Activated naive CD4-positive, alpha-beta T cell treated with anti-CD3 and anti-CD28 coated beads for 36 hours (primary cell): Measurements from ENCODE around the gene FBLIM1. TPM values are rescaled to one million over a fixed set of nuclear protein-coding genes. Genes with fewer than 3 reads are reported as not detected.

Experiments
- CTCF ChIA-PET: fragments of 350-600 bp; sonication (Branson Sonifier 250); formaldehyde crosslinking; loops from one replicate; lab custom pipeline; 2021; ENCODE audit warnings: antibody characterized with exemption; lab: Charles Lee
- DNase-seq: peaks from one replicate; pipeline ENCODE4 v3.0.0-alpha.2; 2020
- H3K27ac Mint-ChIP-seq: one replicate; pipeline ENCODE4 v1.8.0; 2021; ENCODE audit warnings: mild to moderate bottlenecking, mixed read lengths
- H3K27me3 Mint-ChIP-seq: one replicate; pipeline ENCODE4 v1.8.0; 2021; ENCODE audit warnings: low read depth, mixed read lengths
- H3K36me3 Mint-ChIP-seq: one replicate; pipeline ENCODE4 v1.8.0; 2021; ENCODE audit warnings: low read depth, mixed read lengths
- H3K4me1 Mint-ChIP-seq: one replicate; pipeline ENCODE4 v1.8.0; 2021; ENCODE audit warnings: low read depth, mixed read lengths
- H3K4me3 Mint-ChIP-seq: one replicate; pipeline ENCODE4 v1.8.0; 2021; ENCODE audit warnings: mild to moderate bottlenecking, moderate library complexity, mixed read lengths
- H3K9me3 Mint-ChIP-seq: one replicate; pipeline ENCODE4 v1.8.0; 2021; ENCODE audit warnings: mixed read lengths
- intact Hi-C: fragments of 100-400 bp; cut with micrococcal nuclease; formaldehyde crosslinking; loops from one replicate; pipeline ENCODE4 v1.15.1; 2023
- total RNA-seq, 2 experiments: library from RNA; stranded (reverse); gene quantifications; one replicate each; pipeline ENCODE4 v1.2.3, GENCODE V29; 2021

Gene FBLIM1
- total RNA-seq, 2 experiments from 2014 or later = not detected

DNA sequence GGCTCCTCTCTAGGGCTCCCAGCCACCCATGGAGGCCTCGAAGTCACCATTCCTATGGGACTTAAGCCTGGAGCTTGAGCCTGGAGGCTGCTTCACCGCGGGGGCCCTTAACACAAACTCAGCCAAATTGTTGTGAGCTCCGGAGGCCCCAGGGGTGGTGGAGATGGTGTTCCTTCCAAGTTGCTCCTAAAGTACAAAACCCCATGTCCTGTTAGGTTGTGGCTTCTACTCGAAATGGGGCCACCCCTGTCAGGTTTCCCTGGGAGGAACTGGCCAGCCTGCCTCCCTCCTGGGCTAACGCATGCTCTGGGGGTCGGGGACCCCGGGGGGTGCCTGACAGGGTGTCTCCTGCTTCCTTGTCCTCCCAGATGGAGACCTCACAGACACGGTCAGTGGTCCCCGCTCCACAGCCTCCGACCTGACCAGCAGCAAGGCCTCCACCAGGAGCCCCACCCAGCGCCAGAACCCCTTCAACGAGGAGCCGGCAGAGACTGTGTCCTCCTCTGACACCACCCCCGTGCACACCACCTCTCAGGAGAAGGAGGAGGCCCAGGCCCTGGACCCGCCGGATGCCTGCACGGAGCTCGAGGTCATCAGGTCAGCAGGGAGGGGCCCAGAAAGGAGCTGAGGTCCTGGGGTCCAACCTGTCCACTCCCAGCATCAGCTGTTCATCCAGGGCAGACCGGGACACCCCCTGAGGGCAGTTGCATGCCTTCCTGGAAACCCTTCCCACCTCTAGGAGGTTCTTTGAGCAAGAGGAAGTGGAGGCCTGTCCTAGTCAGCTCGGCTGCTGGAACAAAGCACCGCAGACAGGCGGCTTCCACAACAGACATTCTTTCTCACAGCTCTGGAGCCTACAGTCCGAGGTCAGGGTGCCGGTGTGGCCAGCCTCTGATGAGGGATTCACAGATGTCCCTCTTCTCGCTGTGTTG is 33.4 kb upstream of the FBLIM1 start:
- no peak for DNase-seq
- no peak overlapping the region for H3K4me3 Mint-ChIP-seq
- no peaks in the 10 kb centered on the region for H3K9me3 Mint-ChIP-seq
- CTCF ChIA-PET = no interaction called here
- peaks cover 8% of the 10 kb centered on the region for H3K36me3 Mint-ChIP-seq
- intact Hi-C loops = no loop called here
- H3K4me1 Mint-ChIP-seq = no peaks in the 10 kb centered on the region
- H3K27me3 Mint-ChIP-seq = no peaks in the 10 kb centered on the region
- H3K27ac Mint-ChIP-seq = no peak overlapping the region

DNA sequence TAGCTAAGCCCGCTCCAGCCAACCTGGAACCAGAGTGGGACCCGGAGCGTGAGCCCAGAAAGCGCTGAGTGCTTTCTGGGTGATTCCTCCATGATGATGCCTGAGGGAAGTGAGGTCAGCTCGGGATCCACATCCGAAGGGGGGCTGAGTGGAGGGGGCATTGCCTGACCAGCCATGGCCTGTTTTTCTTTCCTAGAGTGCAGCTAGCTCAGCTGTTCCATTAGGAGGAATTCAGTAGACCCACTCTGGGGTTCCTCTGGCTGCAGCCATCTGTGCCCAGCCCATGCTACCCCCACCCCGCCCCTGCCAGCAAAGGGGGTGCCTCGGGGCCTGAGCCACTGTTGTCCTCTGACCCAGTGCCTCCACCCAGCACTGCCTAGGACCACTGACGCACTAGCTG is 32.1 kb upstream of the FBLIM1 start:
- H3K9me3 Mint-ChIP-seq = no peaks in the 10 kb centered on the region
- H3K27me3 Mint-ChIP-seq = no peaks in the 10 kb centered on the region
- no peaks in the 10 kb centered on the region for H3K4me1 Mint-ChIP-seq
- no peak overlapping the region for H3K4me3 Mint-ChIP-seq
- intact Hi-C loops = no loop called here
- peaks cover 6% of the 10 kb centered on the region for H3K36me3 Mint-ChIP-seq
- no peak overlapping the region for H3K27ac Mint-ChIP-seq
- DNase-seq = no peak
- CTCF ChIA-PET = no interaction called here

DNA sequence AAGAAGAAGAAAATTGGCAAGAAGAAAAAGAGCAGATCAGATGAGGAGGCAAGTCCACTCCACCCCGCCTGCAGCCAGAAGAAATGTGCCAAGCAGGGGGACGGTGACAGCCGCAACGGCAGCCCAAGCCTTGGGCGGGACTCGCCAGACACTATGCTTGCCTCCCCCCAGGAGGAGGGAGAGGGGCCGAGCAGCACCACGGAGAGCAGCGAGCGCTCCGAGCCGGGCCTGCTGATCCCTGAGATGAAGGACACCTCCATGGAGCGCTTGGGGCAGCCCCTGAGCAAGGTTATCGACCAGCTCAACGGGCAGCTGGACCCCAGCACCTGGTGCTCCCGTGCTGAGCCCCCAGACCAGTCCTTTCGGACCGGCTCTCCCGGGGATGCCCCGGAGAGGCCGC is 31.6 kb upstream of the FBLIM1 start:
- intact Hi-C loops = no loop called here
- peaks cover 6% of the 10 kb centered on the region for H3K36me3 Mint-ChIP-seq
- H3K4me1 Mint-ChIP-seq = no peaks in the 10 kb centered on the region
- no peak for DNase-seq
- no peaks in the 10 kb centered on the region for H3K27me3 Mint-ChIP-seq
- CTCF ChIA-PET = no interaction called here
- no peaks in the 10 kb centered on the region for H3K9me3 Mint-ChIP-seq
- no peak overlapping the region for H3K4me3 Mint-ChIP-seq
- no peak overlapping the region for H3K27ac Mint-ChIP-seq

DNA sequence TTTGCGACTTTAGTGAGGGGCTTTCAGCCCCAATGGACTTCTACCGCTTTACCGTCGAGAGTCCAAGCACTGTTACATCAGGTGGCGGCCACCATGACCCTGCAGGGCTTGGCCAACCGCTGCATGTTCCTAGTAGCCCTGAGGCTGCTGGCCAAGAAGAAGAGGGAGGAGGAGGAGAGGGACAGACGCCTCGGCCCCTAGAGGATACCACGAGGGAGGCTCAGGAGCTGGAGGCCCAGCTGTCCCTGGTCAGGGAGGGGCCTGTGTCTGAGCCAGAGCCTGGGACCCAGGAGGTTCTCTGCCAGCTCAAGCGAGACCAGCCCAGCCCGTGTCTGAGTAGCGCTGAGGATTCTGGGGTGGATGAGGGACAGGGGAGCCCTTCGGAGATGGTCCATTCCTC is 31.2 kb upstream of the FBLIM1 start:
- intact Hi-C loops = no loop called here
- no peaks in the 10 kb centered on the region for H3K9me3 Mint-ChIP-seq
- H3K27me3 Mint-ChIP-seq = no peaks in the 10 kb centered on the region
- H3K27ac Mint-ChIP-seq = no peak overlapping the region
- peaks cover 9% of the 10 kb centered on the region for H3K36me3 Mint-ChIP-seq
- no peak overlapping the region for H3K4me3 Mint-ChIP-seq
- CTCF ChIA-PET = no interaction called here
- no peak for DNase-seq
- no peaks in the 10 kb centered on the region for H3K4me1 Mint-ChIP-seq

DNA sequence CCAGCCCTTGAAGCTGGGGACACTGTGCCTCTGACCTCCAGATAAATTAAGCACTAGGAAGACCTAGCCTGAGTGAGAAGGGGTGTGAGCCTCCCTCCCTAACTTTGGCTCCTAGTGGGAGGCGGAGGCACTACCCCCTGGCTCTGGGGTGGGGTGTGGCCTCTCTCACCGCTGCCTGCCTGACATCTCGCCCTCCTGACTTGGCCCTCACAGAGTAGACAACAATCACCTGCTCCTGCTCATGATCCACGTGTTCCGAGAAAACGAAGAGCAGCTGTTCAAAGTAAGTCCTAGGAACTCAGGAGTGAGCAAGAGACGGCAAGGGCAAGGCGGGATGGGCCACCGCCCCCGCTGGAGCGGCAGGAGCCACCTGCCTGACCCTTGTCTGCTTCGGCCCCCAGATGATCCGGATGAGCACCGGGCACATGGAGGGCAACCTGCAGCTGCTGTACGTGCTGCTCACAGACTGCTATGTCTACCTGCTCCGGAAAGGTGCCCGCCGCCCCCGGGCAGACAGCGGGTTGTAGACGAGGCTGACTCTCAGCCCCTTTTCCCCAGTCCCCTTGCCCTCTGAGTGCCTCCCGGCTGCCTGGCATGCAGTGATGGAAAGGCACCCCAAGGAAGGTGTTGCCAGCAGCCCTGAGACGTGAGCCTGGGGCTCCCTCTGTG is 30.6 kb upstream of the FBLIM1 start:
- Mint-ChIP-seq H3K27me3 (no peaks in the 10 kb centered on the region), H3K27ac (no peak overlapping the region), H3K36me3 (peaks cover 9% of the 10 kb centered on the region), H3K9me3 (no peaks in the 10 kb centered on the region), H3K4me3 (no peak overlapping the region), H3K4me1 (no peaks in the 10 kb centered on the region)
- CTCF ChIA-PET = no interaction called here
- intact Hi-C loops = no loop called here
- no peak for DNase-seq

DNA sequence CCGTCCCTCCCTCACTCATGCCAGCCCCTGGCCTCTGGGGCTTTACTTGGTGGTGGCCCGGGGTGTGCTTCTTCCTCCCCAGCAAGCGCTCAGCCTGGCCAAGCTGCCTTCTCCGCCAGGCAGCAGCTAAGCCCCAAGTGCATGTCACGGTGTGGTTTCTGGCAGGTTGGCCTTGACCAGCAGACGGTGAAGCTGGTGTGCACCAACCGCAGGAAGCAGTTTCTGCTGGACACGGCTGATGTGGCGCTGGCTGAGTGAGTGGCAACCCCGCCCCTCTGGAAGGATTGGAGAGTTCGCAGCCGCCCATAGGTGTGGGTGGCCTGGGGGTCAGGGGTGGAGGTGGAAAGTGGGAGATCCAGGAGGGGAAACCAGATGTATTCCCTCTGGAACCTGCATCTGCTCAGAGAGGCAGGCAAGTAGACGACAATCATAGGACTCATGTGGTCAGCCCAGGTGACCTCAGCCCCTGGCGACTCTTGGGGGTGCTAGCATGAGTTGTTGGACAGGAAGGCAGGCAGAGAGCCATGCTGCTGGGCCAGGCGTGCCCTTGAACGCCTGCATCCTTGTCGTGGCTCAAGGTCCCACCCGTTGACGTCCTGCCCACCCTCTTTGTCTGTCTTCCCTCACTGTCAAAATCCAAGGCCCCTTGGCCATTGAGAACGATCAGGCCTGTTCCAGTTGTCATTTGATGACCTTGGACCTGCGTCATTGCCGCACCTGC is 29.5 kb upstream of the FBLIM1 start:
- no peaks in the 10 kb centered on the region for H3K27me3 Mint-ChIP-seq
- H3K36me3 Mint-ChIP-seq = peaks cover 9% of the 10 kb centered on the region
- CTCF ChIA-PET = no interaction called here
- H3K9me3 Mint-ChIP-seq = no peaks in the 10 kb centered on the region
- H3K4me3 Mint-ChIP-seq = no peak overlapping the region
- no peak for DNase-seq
- no peaks in the 10 kb centered on the region for H3K4me1 Mint-ChIP-seq
- no peak overlapping the region for H3K27ac Mint-ChIP-seq
- intact Hi-C loops = no loop called here

DNA sequence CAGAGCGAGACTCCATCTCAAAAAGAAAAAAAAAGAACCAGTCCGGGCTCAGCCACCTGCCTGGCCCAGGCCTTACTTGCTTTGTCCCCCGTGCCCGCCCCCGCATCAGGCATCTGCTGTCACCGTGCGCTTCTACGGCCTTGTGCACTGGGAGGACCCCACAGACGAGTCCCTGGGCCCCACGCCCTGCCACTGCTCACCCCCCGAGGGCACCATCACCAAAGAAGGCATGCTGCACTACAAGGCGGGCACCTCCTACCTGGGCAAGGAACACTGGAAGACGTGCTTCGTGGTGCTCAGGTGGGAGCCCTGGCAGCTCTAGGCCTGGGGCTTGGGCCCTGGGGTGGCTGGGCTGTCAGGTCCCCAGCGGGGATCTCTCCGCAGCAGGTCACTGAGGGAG is 28.2 kb upstream of the FBLIM1 start:
- intact Hi-C loops = no loop called here
- H3K4me3 Mint-ChIP-seq = no peak overlapping the region
- no peaks in the 10 kb centered on the region for H3K9me3 Mint-ChIP-seq
- no peaks in the 10 kb centered on the region for H3K4me1 Mint-ChIP-seq
- H3K27me3 Mint-ChIP-seq = no peaks in the 10 kb centered on the region
- CTCF ChIA-PET = no interaction called here
- peaks cover 7% of the 10 kb centered on the region for H3K36me3 Mint-ChIP-seq
- no peak for DNase-seq
- H3K27ac Mint-ChIP-seq = no peak overlapping the region

DNA sequence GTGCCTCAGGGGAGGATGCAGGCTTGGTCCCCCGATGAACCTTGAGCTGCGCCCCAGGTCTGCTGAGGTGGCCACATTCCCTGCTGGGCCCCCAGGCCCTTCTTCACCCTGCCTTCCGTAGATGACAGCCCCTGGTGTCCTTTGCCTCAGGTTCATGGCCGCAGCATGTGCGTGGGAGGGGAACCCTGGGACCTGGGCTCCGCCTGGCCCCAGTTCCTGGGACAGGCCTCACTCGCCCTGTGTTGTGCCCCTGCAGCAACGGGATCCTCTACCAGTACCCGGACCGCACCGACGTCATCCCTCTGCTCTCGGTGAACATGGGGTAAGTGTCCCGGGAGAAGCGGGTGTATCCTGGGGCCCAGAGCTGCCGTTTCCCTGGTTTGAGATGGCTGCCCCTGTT is 27.7 kb upstream of the FBLIM1 start:
- CTCF ChIA-PET = no interaction called here
- DNase-seq = no peak
- no peaks in the 10 kb centered on the region for H3K4me1 Mint-ChIP-seq
- peaks cover 7% of the 10 kb centered on the region for H3K36me3 Mint-ChIP-seq
- no peak overlapping the region for H3K4me3 Mint-ChIP-seq
- intact Hi-C loops = no loop called here
- no peaks in the 10 kb centered on the region for H3K9me3 Mint-ChIP-seq
- H3K27me3 Mint-ChIP-seq = no peaks in the 10 kb centered on the region
- H3K27ac Mint-ChIP-seq = no peak overlapping the region

DNA sequence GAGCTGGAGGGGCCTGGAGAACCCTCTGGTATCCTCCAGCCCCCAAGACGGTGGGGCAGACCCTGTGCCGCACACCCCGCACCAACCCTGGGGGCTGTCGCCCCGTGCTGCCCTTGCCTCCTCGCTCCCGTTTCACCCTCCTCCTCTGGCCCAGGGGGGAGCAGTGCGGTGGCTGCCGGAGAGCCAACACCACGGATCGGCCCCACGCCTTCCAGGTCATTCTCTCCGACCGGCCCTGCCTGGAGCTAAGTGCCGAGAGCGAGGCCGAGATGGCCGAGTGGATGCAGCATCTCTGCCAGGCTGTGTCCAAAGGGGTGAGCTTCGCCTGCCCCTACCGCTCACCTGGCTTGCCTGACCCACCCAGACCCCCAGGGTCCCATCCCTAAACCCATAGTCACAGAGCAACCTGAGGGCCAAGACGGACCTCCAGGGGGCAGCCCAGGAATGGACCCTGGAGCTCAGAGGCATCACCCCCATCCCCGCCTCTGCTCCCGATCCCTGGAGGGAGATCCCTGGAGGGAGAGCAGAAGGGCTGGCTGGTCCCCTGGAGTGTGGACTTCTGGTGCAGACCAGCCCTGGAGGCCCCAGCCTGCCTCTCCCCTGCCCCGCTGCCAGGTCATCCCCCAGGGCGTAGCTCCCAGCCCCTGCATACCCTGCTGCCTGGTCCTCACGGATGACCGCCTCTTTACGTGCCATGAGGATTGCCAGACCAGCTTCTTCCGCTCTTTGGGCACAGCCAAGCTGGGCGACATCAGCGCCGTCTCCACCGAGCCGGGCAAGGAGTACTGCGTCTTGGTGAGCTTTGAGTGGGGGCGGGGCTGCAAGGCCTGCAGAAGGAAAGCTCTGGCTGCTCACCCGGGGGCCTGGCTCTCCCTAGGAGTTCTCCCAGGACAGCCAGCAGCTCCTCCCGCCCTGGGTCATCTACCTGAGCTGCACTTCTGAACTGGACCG is 26.6 kb upstream of the FBLIM1 start:
- CTCF ChIA-PET = no interaction called here
- Mint-ChIP-seq H3K4me1 (no peaks in the 10 kb centered on the region), H3K27me3 (no peaks in the 10 kb centered on the region), H3K9me3 (no peaks in the 10 kb centered on the region), H3K27ac (no peak overlapping the region), H3K4me3 (no peak overlapping the region), H3K36me3 (peaks cover 5% of the 10 kb centered on the region)
- no peak for DNase-seq
- intact Hi-C loops = no loop called here

DNA sequence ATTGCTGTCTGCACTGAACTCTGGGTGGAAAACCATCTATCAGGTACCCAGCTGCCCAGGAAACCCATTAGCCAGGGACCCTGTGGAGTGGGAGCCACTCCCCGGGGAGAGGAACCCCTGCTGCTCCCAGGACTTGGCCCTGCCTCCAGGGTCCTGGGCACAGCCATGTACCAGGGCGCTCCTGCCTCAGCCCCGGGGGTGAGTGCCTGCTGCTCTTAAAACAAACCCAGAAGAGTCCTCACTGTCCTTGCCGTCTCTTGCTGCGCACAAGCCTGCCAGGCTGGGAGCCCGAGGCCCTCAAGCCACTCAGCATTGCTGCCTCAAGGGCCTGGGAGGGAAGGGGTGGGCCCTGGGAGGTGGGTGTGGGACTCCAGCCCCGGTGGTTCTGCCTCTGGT is 25.9 kb upstream of the FBLIM1 start:
- Mint-ChIP-seq H3K36me3 (peaks cover 5% of the 10 kb centered on the region), H3K27ac (no peak overlapping the region), H3K9me3 (no peaks in the 10 kb centered on the region), H3K4me1 (no peaks in the 10 kb centered on the region), H3K4me3 (no peak overlapping the region), H3K27me3 (no peaks in the 10 kb centered on the region)
- DNase-seq = no peak
- CTCF ChIA-PET = no interaction called here
- intact Hi-C loops = no loop called here

DNA sequence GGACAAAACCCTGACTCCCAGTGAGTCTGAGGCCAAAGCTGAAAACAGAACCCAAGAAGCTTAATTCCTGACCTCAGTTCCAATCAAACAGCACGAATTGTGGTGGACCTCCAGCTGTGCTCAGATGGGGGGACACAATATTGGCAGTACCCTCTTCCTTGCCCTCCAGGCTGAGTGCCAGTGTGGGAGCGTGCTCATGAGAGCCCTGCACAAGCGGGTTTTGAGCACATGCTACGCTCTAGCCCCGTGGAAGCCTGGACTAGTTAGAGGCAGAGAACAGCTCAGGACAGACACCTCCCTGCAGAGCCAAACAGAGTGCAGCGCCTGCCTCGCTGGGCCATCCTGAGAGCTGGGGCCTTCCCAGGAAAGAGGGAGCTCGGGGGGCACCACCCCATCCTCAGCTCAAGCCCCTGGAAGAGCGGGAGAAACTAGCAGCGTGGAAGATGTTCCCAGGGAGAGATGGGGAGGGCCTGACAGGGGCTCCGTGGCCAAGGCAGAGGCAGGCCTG is 25.3 kb upstream of the FBLIM1 start:
- CTCF ChIA-PET = no interaction called here
- Mint-ChIP-seq H3K4me1 (no peaks in the 10 kb centered on the region), H3K4me3 (no peak overlapping the region), H3K36me3 (peaks cover 3% of the 10 kb centered on the region), H3K27me3 (no peaks in the 10 kb centered on the region), H3K27ac (no peak overlapping the region), H3K9me3 (no peaks in the 10 kb centered on the region)
- DNase-seq = no peak
- intact Hi-C loops = no loop called here
